ENCODE data around the gene TRAPPC10.
"Not testable (repeated sequence)": the region's sequence is repeated elsewhere in the genome, so short reads cannot be mapped to it uniquely, and the experiment has no call there.

The TRAPPC10 gene

DNA sequence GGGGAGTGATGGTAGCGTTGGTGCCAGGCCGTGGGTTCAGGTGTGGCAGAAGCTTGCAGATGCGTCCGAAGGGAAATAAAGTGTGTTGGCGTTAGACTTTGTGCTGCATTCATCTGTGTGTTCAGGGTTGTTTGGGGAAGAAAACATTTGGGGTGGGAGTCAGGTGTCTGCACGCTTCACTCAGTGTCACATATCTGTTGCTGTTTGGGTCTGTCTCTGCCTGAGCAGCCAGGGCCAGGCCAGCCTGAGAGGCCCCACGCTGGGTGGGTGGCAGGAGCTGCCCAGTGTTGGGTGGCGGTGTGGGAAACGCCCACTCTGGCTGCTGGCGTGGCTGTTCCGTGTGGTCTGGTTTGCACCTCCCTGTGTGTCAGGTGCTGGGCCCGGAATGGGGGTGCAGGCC lies 133.5 kb downstream of the TRAPPC10 start:
- not testable (repeated sequence) for DNase-seq (ENCODE audit: low read depth)

DNA sequence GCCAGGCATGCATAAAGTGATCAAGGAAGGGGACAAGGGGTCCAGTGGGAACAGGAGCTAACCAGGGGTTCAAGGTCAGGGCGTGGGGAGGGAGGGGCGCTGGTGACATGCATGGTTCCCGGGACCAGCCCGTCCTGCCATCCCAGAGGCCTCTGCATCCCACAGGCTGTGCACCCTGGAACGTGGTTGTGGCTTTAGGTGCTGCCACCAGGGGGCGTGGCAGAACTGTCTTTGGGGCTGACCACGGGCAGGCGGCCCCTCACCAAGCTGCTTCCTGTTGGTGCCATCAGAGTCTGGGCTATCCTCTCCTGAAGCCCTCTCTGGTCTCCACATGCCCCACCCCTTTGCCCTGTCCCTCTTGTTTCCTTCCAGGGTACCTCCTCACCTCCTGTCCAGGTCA lies 135.0 kb downstream of the TRAPPC10 start:
- DNase-seq (ENCODE audit: low read depth): not testable (repeated sequence)

DNA sequence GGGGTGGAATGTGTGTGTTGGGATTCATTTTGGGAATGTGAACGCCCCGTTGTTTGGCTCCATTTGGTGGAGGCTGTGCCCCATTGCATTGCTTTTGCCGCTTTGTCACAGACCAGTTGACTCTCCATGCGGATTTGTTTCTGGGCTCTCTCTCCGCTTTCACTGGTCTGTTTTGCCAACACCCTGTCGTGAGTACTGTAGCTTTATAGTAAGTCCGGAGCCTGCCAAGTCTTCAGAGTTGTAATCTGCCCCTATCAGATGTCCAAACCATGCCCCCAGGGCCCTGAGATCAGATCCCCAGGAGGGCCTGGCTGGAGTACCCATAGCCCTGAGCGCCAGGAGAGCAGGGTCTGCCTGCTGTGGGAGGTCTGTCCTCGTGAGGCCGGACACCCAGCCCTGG lies 138.1 kb downstream of the TRAPPC10 start:
- not testable (repeated sequence) for DNase-seq (ENCODE audit: low read depth)

DNA sequence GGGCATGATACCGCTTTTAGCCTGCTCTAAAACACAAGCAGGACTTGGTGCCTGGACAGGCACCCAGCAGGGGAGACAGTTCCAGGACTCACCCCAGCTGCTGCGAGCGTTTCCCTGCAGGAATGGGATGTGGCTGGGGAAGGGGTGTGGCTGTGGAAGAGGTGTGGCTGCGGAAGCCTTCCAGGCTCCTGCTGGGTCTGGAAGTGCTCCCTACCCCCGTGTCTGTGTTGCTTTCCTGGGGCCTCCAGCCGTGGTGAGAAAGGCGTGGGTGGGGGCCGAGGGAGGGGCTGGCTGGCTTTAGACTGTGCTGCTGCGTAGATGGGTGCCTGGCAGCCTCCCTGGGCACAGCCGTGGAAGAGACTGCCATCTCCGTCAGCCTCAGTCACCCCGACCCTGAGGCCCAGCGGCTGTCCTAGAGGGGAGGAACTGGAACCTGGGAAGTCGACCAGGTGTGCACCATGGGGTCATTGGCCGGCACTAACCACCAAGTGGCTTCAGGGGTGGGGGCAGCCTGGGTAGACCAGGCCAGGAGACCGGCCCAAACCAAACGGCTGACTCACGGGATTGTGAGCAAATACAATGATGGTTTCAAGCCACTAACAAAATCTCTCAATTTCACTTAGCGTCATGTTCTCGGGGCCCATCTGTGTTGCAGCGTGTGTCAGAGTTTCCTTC lies 141.2 kb downstream of the TRAPPC10 start:
- DNase-seq (ENCODE audit: low read depth): not testable (repeated sequence)

DNA sequence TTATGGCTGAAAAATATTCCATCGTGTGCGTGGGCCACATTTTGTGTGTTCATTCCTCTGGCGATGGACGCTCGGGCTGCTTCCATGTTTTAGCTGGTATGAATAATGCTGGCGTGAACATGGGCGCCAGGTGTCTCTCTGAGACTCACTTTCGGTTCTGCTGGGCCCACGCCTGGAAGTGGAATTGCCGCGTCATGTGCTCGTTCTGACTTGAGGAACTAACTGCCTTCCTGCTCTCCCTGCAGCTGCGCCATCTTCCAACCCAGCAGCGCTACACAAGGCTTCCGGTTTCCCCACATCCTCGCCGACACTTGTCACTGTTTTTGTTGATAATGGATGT lies 141.8 kb downstream of the TRAPPC10 start:
- peak; percentile 45 for DNase-seq (ENCODE audit: low read depth)

DNA sequence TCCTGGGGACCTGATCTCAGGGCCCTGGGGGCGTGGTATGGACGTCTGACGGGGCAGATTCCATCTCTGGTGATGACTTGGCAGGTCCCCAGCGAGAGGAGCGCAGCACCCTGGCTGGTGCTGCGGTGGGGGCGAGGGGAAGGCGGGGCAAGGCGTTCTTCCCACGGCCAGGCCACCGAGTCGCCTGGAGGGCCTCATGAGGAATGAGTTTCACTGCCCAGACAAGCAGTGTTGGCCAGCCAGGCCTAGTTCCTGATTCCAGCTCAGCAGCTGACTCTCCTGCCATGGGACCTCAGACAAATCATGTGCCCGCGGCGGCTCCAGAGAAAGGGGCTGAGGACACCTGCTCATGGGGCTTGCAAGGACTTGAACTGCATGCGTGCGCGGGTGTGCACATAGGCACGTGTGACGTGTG lies 142.7 kb downstream of the TRAPPC10 start:
- not testable (repeated sequence) for DNase-seq (ENCODE audit: low read depth)

DNA sequence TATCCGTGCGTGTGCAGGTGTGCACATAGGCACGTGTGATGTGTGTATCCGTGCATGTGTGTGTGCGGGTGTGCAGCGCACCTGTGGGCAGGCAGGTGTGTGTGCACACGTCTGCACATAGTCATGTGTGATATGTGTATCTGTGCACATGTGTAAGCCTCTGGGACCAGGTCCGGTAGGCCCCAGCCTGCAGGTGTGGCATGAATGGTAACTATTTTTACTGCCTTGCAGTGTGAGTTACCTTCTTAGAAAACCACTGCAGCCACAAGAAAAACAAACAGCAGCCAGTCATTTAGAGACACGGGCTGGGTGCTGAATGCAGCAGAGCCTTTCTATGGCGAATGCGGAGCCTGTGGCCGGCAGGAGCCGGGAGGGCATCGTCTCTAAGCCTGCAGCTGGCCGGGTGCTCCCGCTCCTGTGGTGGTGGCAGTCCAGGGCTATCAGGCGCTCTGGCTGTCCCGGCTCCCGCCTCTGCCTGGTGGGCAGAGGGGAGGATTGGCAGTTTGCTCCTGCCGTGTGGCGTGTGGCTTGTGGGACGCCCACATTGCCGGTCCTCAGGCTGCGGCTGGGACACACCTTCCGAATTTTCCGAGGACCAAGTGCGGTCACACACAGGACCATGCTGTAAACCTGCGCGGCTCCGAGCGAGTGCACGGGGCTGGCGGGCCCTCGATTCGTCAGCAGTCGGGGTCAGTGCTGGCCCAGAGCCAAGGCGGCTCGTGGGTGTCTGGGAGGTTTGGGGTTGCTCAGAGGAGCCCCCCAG lies 143.3 kb downstream of the TRAPPC10 start:
- not testable (repeated sequence) for DNase-seq (ENCODE audit: low read depth)

DNA sequence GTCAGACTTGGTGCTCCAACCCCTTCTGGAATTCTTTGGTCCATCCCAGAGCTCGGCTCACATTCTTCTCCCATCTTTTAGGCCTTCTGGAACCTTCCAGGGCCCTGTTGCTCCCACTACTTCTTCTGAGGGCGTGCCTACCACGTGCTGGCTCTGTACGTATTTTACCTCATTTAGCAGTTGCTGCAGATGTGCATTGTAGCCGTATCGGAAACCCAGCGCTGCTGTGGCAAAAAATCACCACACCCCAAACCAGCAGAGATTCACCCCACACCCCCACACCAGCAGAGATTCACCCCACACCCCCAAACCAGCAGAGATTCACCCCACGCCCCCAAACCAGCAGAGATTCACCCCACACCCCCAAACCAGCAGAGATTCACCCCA lies 143.9 kb downstream of the TRAPPC10 start:
- DNase-seq (ENCODE audit: low read depth): not testable (repeated sequence)

All from activated T-cell treated with anti-CD3 and anti-CD28 coated beads for 48 hours (primary cell).